Progenitor cell of endocrine pancreas (in vitro differentiated cells): ENCODE data around the gene ACVRL1. TPM values are rescaled to one million over a fixed set of nuclear protein-coding genes. Genes with fewer than 3 reads are reported as not detected.

Experiments
- DNase-seq: peaks from one replicate; pipeline ENCODE4 v3.0.0; 2021; ENCODE audit warnings: low spot score; ENCODE audit not compliant: unreplicated experiment
- H3K27ac Mint-ChIP-seq: 2 replicates; pipeline ENCODE4 v1.8.0; 2021; ENCODE audit warnings: mild to moderate bottlenecking, moderate library complexity, mixed read lengths
- H3K27me3 Mint-ChIP-seq: 2 replicates; pipeline ENCODE4 v1.8.0; 2021; ENCODE audit warnings: mixed read lengths
- H3K36me3 Mint-ChIP-seq: 2 replicates; pipeline ENCODE4 v1.8.0; 2022; ENCODE audit warnings: mixed read lengths; ENCODE audit not compliant: insufficient read depth
- H3K4me1 Mint-ChIP-seq: 2 replicates; pipeline ENCODE4 v1.8.0; 2021; ENCODE audit warnings: low read depth, mixed read lengths
- H3K4me3 Mint-ChIP-seq: 2 replicates; pipeline ENCODE4 v1.8.0; 2021; ENCODE audit warnings: low read depth, mild to moderate bottlenecking, moderate library complexity, mixed read lengths
- H3K9me3 Mint-ChIP-seq: 2 replicates; pipeline ENCODE4 v1.8.0; 2021; ENCODE audit warnings: low read depth, mixed read lengths
- CTCF ChIP-seq: fragments of 200-600 bp; sonication (generic); IDR thresholded peaks from one replicate; pipeline ENCODE4 v1.5.0; 2021; ENCODE audit warnings: antibody characterized with exemption, mild to moderate bottlenecking; ENCODE audit not compliant: unreplicated experiment
- total RNA-seq: library from RNA; stranded (reverse); gene quantifications from 2 replicates; pipeline ENCODE4 v1.2.1, GENCODE V29; 2021

Gene ACVRL1
- total RNA-seq, 1 donor from 2014 or later: not detected

- TF ChIP-seq CTCF: no peak
- Mint-ChIP-seq H3K4me1 (peaks cover 19% of the 10 kb centered on the region), H3K36me3 (no peaks in the 10 kb centered on the region), H3K4me3 (no peak overlapping the region), H3K27me3 (peaks cover 66% of the 10 kb centered on the region), H3K9me3 (no peaks in the 10 kb centered on the region), H3K27ac (no peak overlapping the region)
- DNase-seq: no peak
Measured at GRCh38 chr12:51871126-51871525, 36.2 kb upstream of the ACVRL1 start.

GRCh38 chr12:51871918-51872688, 35.2 kb upstream of the ACVRL1 start:
- H3K36me3 Mint-ChIP-seq: no peaks in the 10 kb centered on the region
- peaks cover 61% of the 10 kb centered on the region for H3K27me3 Mint-ChIP-seq
- no peaks in the 10 kb centered on the region for H3K9me3 Mint-ChIP-seq
- no peak overlapping the region for H3K4me3 Mint-ChIP-seq
- no peak for TF ChIP-seq CTCF
- H3K4me1 Mint-ChIP-seq: peaks cover 17% of the 10 kb centered on the region
- DNase-seq: no peak
- H3K27ac Mint-ChIP-seq: no peak overlapping the region

GRCh38 chr12:51872689-51872981, 34.7 kb upstream of the ACVRL1 start:
- Mint-ChIP-seq H3K27ac (no peak overlapping the region), H3K27me3 (peaks cover 56% of the 10 kb centered on the region)

GRCh38 chr12:51873251-51873994, 33.9 kb upstream of the ACVRL1 start:
- H3K36me3 Mint-ChIP-seq: no peaks in the 10 kb centered on the region
- H3K27me3 Mint-ChIP-seq: peaks cover 48% of the 10 kb centered on the region
- H3K4me1 Mint-ChIP-seq: peaks cover 14% of the 10 kb centered on the region
- no peak overlapping the region for H3K27ac Mint-ChIP-seq
- no peak overlapping the region for H3K4me3 Mint-ChIP-seq
- no peak for TF ChIP-seq CTCF
- H3K9me3 Mint-ChIP-seq: no peaks in the 10 kb centered on the region
- no peak for DNase-seq

More at GRCh38 chr12:51872689-51872981, 34.7 kb upstream of the ACVRL1 start:
- TF ChIP-seq CTCF: no peak
- no peaks in the 10 kb centered on the region for H3K36me3 Mint-ChIP-seq
- peaks cover 17% of the 10 kb centered on the region for H3K4me1 Mint-ChIP-seq
- H3K4me3 Mint-ChIP-seq: no peak overlapping the region
- no peak for DNase-seq
- no peaks in the 10 kb centered on the region for H3K9me3 Mint-ChIP-seq

- no peaks in the 10 kb centered on the region for H3K36me3 Mint-ChIP-seq
- no peaks in the 10 kb centered on the region for H3K9me3 Mint-ChIP-seq
- no peak for DNase-seq
- H3K4me1 Mint-ChIP-seq: peaks cover 10% of the 10 kb centered on the region
- no peak overlapping the region for H3K4me3 Mint-ChIP-seq
- peaks cover 42% of the 10 kb centered on the region for H3K27me3 Mint-ChIP-seq
- no peak for TF ChIP-seq CTCF
- no peak overlapping the region for H3K27ac Mint-ChIP-seq
Measured at GRCh38 chr12:51874000-51874399, 33.3 kb upstream of the ACVRL1 start.
